Naive thymus-derived CD4-positive, alpha-beta T cell (primary cell): ENCODE results near the gene DTYMK. TPM values are rescaled to one million over a fixed set of nuclear protein-coding genes. Genes with fewer than 3 reads are reported as not detected.

Experiments used
- ATAC-seq: fragments of 150-1000 bp; cut with Tn5 transposase; 2 replicates; pipeline ENCODE4 v1.10.0; 2021; ENCODE audit warnings: mild to moderate bottlenecking, moderate library complexity
- CTCF ChIA-PET: fragments of 350-600 bp; sonication (Branson Sonifier 250); formaldehyde crosslinking; loops from one replicate; lab custom pipeline; 2021; ENCODE audit warnings: antibody characterized with exemption; lab: Charles Lee
- POLR2A ChIA-PET: fragments of 350-600 bp; sonication (Branson Sonifier 250); formaldehyde crosslinking; loops from one replicate; lab custom pipeline; 2021; ENCODE audit warnings: antibody characterized with exemption, inconsistent platforms; lab: Charles Lee
- DNase-seq, 9 donors: peaks; one replicate each; pipeline versions ENCODE4 v3.0.0 to v3.0.0-alpha.2; 2020 to 2022; ENCODE audit warnings: mixed read lengths in 1 of 9
- H3K27ac ChIP-seq: one replicate; pipeline ENCODE4 v1.7.0; 2013; ENCODE audit warnings: mild to moderate bottlenecking, low read depth, low read length, moderate library complexity
- H3K27me3 ChIP-seq, 2 donors: one replicate each; pipeline ENCODE4 v1.7.0; 2013; ENCODE audit warnings: low read length in 2 of 2, mild to moderate bottlenecking in 2 of 2, moderate library complexity in 2 of 2; ENCODE audit not compliant: control insufficient read depth in 2 of 2, insufficient read depth in 2 of 2
- H3K36me3 ChIP-seq, 3 experiments: 1 replicate in 2 of 3; 2 replicates in 1 of 3; pipeline ENCODE4 v1.7.0; 2013; ENCODE audit warnings: low read length in 3 of 3, mild to moderate bottlenecking in 3 of 3, moderate library complexity in 1 of 3; ENCODE audit not compliant: insufficient read depth in 3 of 3, control insufficient read depth in 2 of 3
- H3K4me1 ChIP-seq, 2 donors: one replicate each; pipeline ENCODE4 v1.7.0; 2013; ENCODE audit warnings: low read length in 2 of 2, mild to moderate bottlenecking in 2 of 2, moderate library complexity in 1 of 2; ENCODE audit not compliant: control insufficient read depth in 2 of 2, insufficient read depth in 2 of 2
- H3K4me3 ChIP-seq: 2 replicates; pipeline ENCODE4 v1.7.0; 2013; ENCODE audit warnings: mild to moderate bottlenecking, low read length
- H3K9me3 ChIP-seq, 3 experiments: 1 replicate in 2 of 3; 2 replicates in 1 of 3; pipeline ENCODE4 v1.7.0; 2013; ENCODE audit warnings: low read length in 3 of 3; ENCODE audit not compliant: control insufficient read depth in 2 of 3
- H3K27ac Mint-ChIP-seq, 9 donors: one replicate each; pipeline ENCODE4 v1.8.0; 2020 to 2022; ENCODE audit warnings: mixed read lengths in 9 of 9, mild to moderate bottlenecking in 8 of 9, moderate library complexity in 5 of 9, inconsistent platforms in 2 of 9
- H3K27me3 Mint-ChIP-seq, 5 donors: one replicate each; pipeline ENCODE4 v1.8.0; 2021 to 2022; ENCODE audit warnings: mixed read lengths in 5 of 5, mild to moderate bottlenecking in 1 of 5
- H3K36me3 Mint-ChIP-seq, 5 donors: one replicate each; pipeline ENCODE4 v1.8.0; 2020 to 2022; ENCODE audit warnings: mixed read lengths in 5 of 5, mild to moderate bottlenecking in 3 of 5, inconsistent platforms in 1 of 5
- H3K4me1 Mint-ChIP-seq, 7 donors: one replicate each; pipeline ENCODE4 v1.8.0; 2020 to 2022; ENCODE audit warnings: mixed read lengths in 7 of 7, mild to moderate bottlenecking in 3 of 7, inconsistent platforms in 1 of 7
- H3K4me3 Mint-ChIP-seq, 10 donors: one replicate each; pipeline ENCODE4 v1.8.0; 2020 to 2022; ENCODE audit warnings: mild to moderate bottlenecking in 10 of 10, mixed read lengths in 10 of 10, moderate library complexity in 6 of 10, inconsistent platforms in 2 of 10
- H3K9me3 Mint-ChIP-seq, 11 donors: one replicate each; pipeline ENCODE4 v1.8.0; 2020 to 2022; ENCODE audit warnings: mixed read lengths in 11 of 11, mild to moderate bottlenecking in 4 of 11, inconsistent platforms in 1 of 11, moderate library complexity in 1 of 11
- intact Hi-C, 2 donors: fragments of 100-400 bp; cut with micrococcal nuclease; formaldehyde crosslinking; loops; one replicate each; pipeline ENCODE4 v1.15.1; 2023
- polyA plus RNA-seq, 2 donors: library from polyadenylated mRNA; unstranded; fragments of 300-500 nt; fragmentation: Illumina TruSeq; gene quantifications; one replicate each; pipeline ENCODE4 v1.2.3, GENCODE V29; 2021
- total RNA-seq, 6 experiments: library from RNA in 5 of 6; stranded (reverse) in 5 of 6; gene quantifications; 1 replicate in 5 of 6; 2 replicates in 1 of 6; pipeline ENCODE4 v1.2.3 and lab custom pipeline; 2021 to 2026

Gene DTYMK
- total and polyA plus RNA-seq, 7 experiments from 2014 or later, result 12.0 to 65.7 (median 20.6) TPM

- H3K27me3 Mint-ChIP-seq, result no peaks in the 10 kb centered on the region
- H3K36me3 ChIP-seq, result peaks cover 0 to 81% (median 5%) of the 10 kb centered on the region in 3 experiments
- H3K4me3 ChIP-seq, result no peak overlapping the region
- no peak overlapping the region for H3K27ac ChIP-seq
- no peak overlapping the region for H3K4me3 Mint-ChIP-seq
- intact Hi-C loops, result no loop called here
- peaks cover 0 to 30% (median 4%) of the 10 kb centered on the region in 5 donors for H3K36me3 Mint-ChIP-seq
- H3K4me1 ChIP-seq, result no peaks in the 10 kb centered on the region
- CTCF ChIA-PET, result no interaction called here
- DNase-seq, result no peak
- peak; percentile 17 for ATAC-seq
- no peak overlapping the region for H3K27ac Mint-ChIP-seq
- H3K9me3 Mint-ChIP-seq, result peaks cover 0 to 1% (median 0%) of the 10 kb centered on the region in 11 donors
- peaks cover 0 to 7% (median 0%) of the 10 kb centered on the region in 7 donors for H3K4me1 Mint-ChIP-seq
- no peaks in the 10 kb centered on the region for H3K9me3 ChIP-seq
- no peaks in the 10 kb centered on the region for H3K27me3 ChIP-seq
- POLR2A ChIA-PET, result interaction anchor here (0.6 to 1.1 kb wide), 3 partner anchors 15 to 568 kb away, joined by 3 to 4 read pairs (median 4); partner anchors contain the start of gene DTYMK
Measured at GRCh38 chr2:241671457-241672240, 15.0 kb downstream of the DTYMK start.

GRCh38 chr2:241670333-241671110 lies 16.1 kb downstream of the DTYMK start:
- CTCF ChIA-PET, result no interaction called here
- Mint-ChIP-seq H3K27me3 (no peaks in the 10 kb centered on the region), H3K4me1 (peaks cover 0 to 7% (median under 1%) of the 10 kb centered on the region in 7 donors), H3K36me3 (peaks cover 0 to 39% (median 4%) of the 10 kb centered on the region in 5 donors), H3K4me3 (no peak overlapping the region), H3K9me3 (peaks cover 0 to 1% (median 0%) of the 10 kb centered on the region in 11 donors), H3K27ac (no peak overlapping the region)
- Histone ChIP-seq H3K9me3 (no peaks in the 10 kb centered on the region), H3K27ac (no peak overlapping the region), H3K4me1 (no peaks in the 10 kb centered on the region), H3K4me3 (no peak overlapping the region), H3K36me3 (peaks cover 0 to 77% (median 5%) of the 10 kb centered on the region in 3 experiments), H3K27me3 (no peaks in the 10 kb centered on the region)
- intact Hi-C loops, result no loop called here
- ATAC-seq, result no peak
- POLR2A ChIA-PET, result interaction anchor here (1.1 kb wide), 1 partner anchor 32 kb away, joined by 4 read pairs; no protein-coding TSS in a partner anchor
- no peak for DNase-seq

- no peak overlapping the region for H3K27ac ChIP-seq
- H3K9me3 Mint-ChIP-seq, result no peaks in the 10 kb centered on the region
- CTCF ChIA-PET, result no interaction called here
- POLR2A ChIA-PET, result no interaction called here
- H3K36me3 Mint-ChIP-seq, result peaks cover 0 to 39% (median 4%) of the 10 kb centered on the region in 5 donors
- no peak overlapping the region for H3K4me3 ChIP-seq
- no peaks in the 10 kb centered on the region for H3K27me3 ChIP-seq
- H3K36me3 ChIP-seq, result peaks cover 0 to 62% (median 5%) of the 10 kb centered on the region in 3 experiments
- no peak overlapping the region for H3K27ac Mint-ChIP-seq
- DNase-seq (no peak), ATAC-seq (no peak)
- H3K9me3 ChIP-seq, result no peaks in the 10 kb centered on the region
- no peaks in the 10 kb centered on the region for H3K4me1 ChIP-seq
- H3K4me1 Mint-ChIP-seq, result peaks cover 0 to 12% (median 3%) of the 10 kb centered on the region in 7 donors
- intact Hi-C loops, result no loop called here
- H3K4me3 Mint-ChIP-seq, result no peak overlapping the region
- H3K27me3 Mint-ChIP-seq, result no peaks in the 10 kb centered on the region
Measured at GRCh38 chr2:241668839-241669238, 17.8 kb downstream of the DTYMK start.

GRCh38 chr2:241668354-241668753 lies 18.3 kb downstream of the DTYMK start:
- peaks cover 0 to 39% (median 4%) of the 10 kb centered on the region in 5 donors for H3K36me3 Mint-ChIP-seq

GRCh38 chr2:241666627-241667400 lies 19.8 kb downstream of the DTYMK start:
- H3K27ac Mint-ChIP-seq, result no peak overlapping the region
- H3K9me3 Mint-ChIP-seq, result peaks cover 0 to 2% (median 0%) of the 10 kb centered on the region in 11 donors
- Histone ChIP-seq H3K27me3 (no peaks in the 10 kb centered on the region), H3K36me3 (peaks cover 0 to 54% (median 5%) of the 10 kb centered on the region in 3 experiments), H3K4me1 (no peaks in the 10 kb centered on the region), H3K4me3 (no peak overlapping the region), H3K27ac (no peak overlapping the region), H3K9me3 (no peaks in the 10 kb centered on the region)
- intact Hi-C loops, result no loop called here
- ChIA-PET CTCF (no interaction called here), POLR2A (no interaction called here)
- H3K4me3 Mint-ChIP-seq, result no peak overlapping the region
- H3K36me3 Mint-ChIP-seq, result peaks cover 0 to 46% (median 4%) of the 10 kb centered on the region in 5 donors
- DNase-seq, result no peak
- H3K4me1 Mint-ChIP-seq, result peaks cover 0 to 6% (median 3%) of the 10 kb centered on the region in 7 donors
- no peaks in the 10 kb centered on the region for H3K27me3 Mint-ChIP-seq
- no peak for ATAC-seq

More at GRCh38 chr2:241668354-241668753, 18.3 kb downstream of the DTYMK start:
- no peaks in the 10 kb centered on the region for H3K27me3 ChIP-seq
- DNase-seq (no peak), ATAC-seq (no peak)
- intact Hi-C loops, result no loop called here
- H3K36me3 ChIP-seq, result peaks cover 0 to 62% (median 5%) of the 10 kb centered on the region in 3 experiments
- ChIA-PET POLR2A (no interaction called here), CTCF (no interaction called here)
- H3K4me3 Mint-ChIP-seq, result no peak overlapping the region
- no peaks in the 10 kb centered on the region for H3K9me3 ChIP-seq
- no peak overlapping the region for H3K27ac Mint-ChIP-seq
- H3K27ac ChIP-seq, result no peak overlapping the region
- no peak overlapping the region for H3K4me3 ChIP-seq
- H3K27me3 Mint-ChIP-seq, result no peaks in the 10 kb centered on the region
- peaks cover 0 to 8% (median 3%) of the 10 kb centered on the region in 7 donors for H3K4me1 Mint-ChIP-seq
- H3K4me1 ChIP-seq, result no peaks in the 10 kb centered on the region
- H3K9me3 Mint-ChIP-seq, result no peaks in the 10 kb centered on the region
